IPS-NIHi7 (cell line): Measurements from ENCODE around the gene CPAMD8.

Experiments used
- DNase-seq: peaks from one replicate; pipeline ENCODE4 v3.0.0; 2012; ENCODE audit warnings: mixed read lengths; ENCODE audit errors: extremely low spot score

Gene CPAMD8

GRCh38 chr19:17026706-17027534 lies at the start of gene CPAMD8:
CPAMD8 (minus strand) TSS chr19:17026810; CDS start chr19:17026642, 168 bp downstream.
- DNase-seq: peak; percentile 80

GRCh38 chr19:17075864-17076542 lies 49.4 kb upstream of the CPAMD8 start:
- DNase-seq: no peak

GRCh38 chr19:17075035-17075863 lies 48.6 kb upstream of the CPAMD8 start, which contains the start of the genes HAUS8 and MYO9B:
HAUS8 (minus strand) TSS chr19:17075452; CDS start chr19:17075422, 30 bp downstream.
MYO9B (plus strand) TSS chr19:17075777; CDS start chr19:17101718, 25,941 bp downstream.
- peak; percentile 97 for DNase-seq

- DNase-seq: no peak
Measured at GRCh38 chr19:17074634-17075034, 48.0 kb upstream of the CPAMD8 start.

- no peak for DNase-seq
Measured at GRCh38 chr19:17073869-17074633, 47.4 kb upstream of the CPAMD8 start.

GRCh38 chr19:17070912-17071311 lies 44.3 kb upstream of the CPAMD8 start:
- no peak for DNase-seq

GRCh38 chr19:17070421-17070820 lies 43.8 kb upstream of the CPAMD8 start:
- DNase-seq: no peak

- DNase-seq: peak; percentile 44
Measured at GRCh38 chr19:17069193-17069592, 42.6 kb upstream of the CPAMD8 start.

- no peak for DNase-seq
Measured at GRCh38 chr19:17063428-17063827, 36.8 kb upstream of the CPAMD8 start.

GRCh38 chr19:17061691-17062090 lies 35.1 kb upstream of the CPAMD8 start:
- DNase-seq: no peak

- no peak for DNase-seq
Measured at GRCh38 chr19:17061205-17061604, 34.6 kb upstream of the CPAMD8 start.

GRCh38 chr19:17060802-17061201 lies 34.2 kb upstream of the CPAMD8 start:
- no peak for DNase-seq

GRCh38 chr19:17058236-17058635 lies 31.6 kb upstream of the CPAMD8 start:
- no peak for DNase-seq

- no peak for DNase-seq
Measured at GRCh38 chr19:17055636-17056035, 29.0 kb upstream of the CPAMD8 start.

GRCh38 chr19:17054746-17055145 lies 28.1 kb upstream of the CPAMD8 start:
- DNase-seq: no peak

- DNase-seq: peak; percentile 73
Measured at GRCh38 chr19:17052439-17052838, 25.8 kb upstream of the CPAMD8 start.

GRCh38 chr19:17049711-17050280 lies 23.2 kb upstream of the CPAMD8 start:
- no peak for DNase-seq

GRCh38 chr19:17048885-17049453 lies 22.4 kb upstream of the CPAMD8 start:
- DNase-seq: no peak

- no peak for DNase-seq
Measured at GRCh38 chr19:17045907-17046502, 19.4 kb upstream of the CPAMD8 start.

- no peak for DNase-seq
Measured at GRCh38 chr19:17043744-17044143, 17.1 kb upstream of the CPAMD8 start.
